ENCODE data around the gene TSPYL1.
"Not testable (repeated sequence)": the region's sequence is repeated elsewhere in the genome, so short reads cannot be mapped to it uniquely, and the experiment has no call there.

TSPYL1 gene

GRCh38 chr6:116298273-116298672 is 18.5 kb upstream of the TSPYL1 start:
- no peak for ATAC-seq

GRCh38 chr6:116292553-116292952 is 12.8 kb upstream of the TSPYL1 start:
- DNase-seq (no peak), ATAC-seq (no peak)

More at GRCh38 chr6:116298273-116298672, 18.5 kb upstream of the TSPYL1 start:
- DNase-seq = no peak

GRCh38 chr6:116291701-116292396 is 12.1 kb upstream of the TSPYL1 start:
- DNase-seq (no peak), ATAC-seq (no peak)

- ATAC-seq (no peak), DNase-seq (no peak)
Measured at GRCh38 chr6:116290799-116291198, 11.1 kb upstream of the TSPYL1 start.

- DNase-seq (no peak), ATAC-seq (no peak)
Measured at GRCh38 chr6:116289876-116290275, 10.1 kb upstream of the TSPYL1 start.

GRCh38 chr6:116287689-116288282 is 8.1 kb upstream of the TSPYL1 start:
- DNase-seq (no peak), ATAC-seq (no peak)

GRCh38 chr6:116286773-116287358 is 7.1 kb upstream of the TSPYL1 start:
- DNase-seq (no peak), ATAC-seq (no peak)

GRCh38 chr6:116284984-116285383 is 5.3 kb upstream of the TSPYL1 start:
- ATAC-seq = not testable (repeated sequence)

GRCh38 chr6:116283191-116283590 is 3.5 kb upstream of the TSPYL1 start:
- DNase-seq = no peak
- no peak for ATAC-seq

More at GRCh38 chr6:116284984-116285383, 5.3 kb upstream of the TSPYL1 start:
- not testable (repeated sequence) for DNase-seq

GRCh38 chr6:116282698-116283097 is 3.0 kb upstream of the TSPYL1 start:
- DNase-seq (no peak), ATAC-seq (no peak)

- no peak for ATAC-seq
Measured at GRCh38 chr6:116280933-116281316, 1.2 kb upstream of the TSPYL1 start.

GRCh38 chr6:116280161-116280932 is 617 bp upstream of the TSPYL1 start:
- DNase-seq (no peak), ATAC-seq (no peak)

More at GRCh38 chr6:116280933-116281316, 1.2 kb upstream of the TSPYL1 start:
- DNase-seq = no peak

- no peak for ATAC-seq
- no peak for DNase-seq
Measured at GRCh38 chr6:116278854-116279231, 887 bp downstream of the TSPYL1 start.

GRCh38 chr6:116278481-116278829 is 1.3 kb downstream of the TSPYL1 start:
- DNase-seq = no peak
- ATAC-seq = no peak

GRCh38 chr6:116277124-116277523 is 2.6 kb downstream of the TSPYL1 start:
- ATAC-seq = no peak
- DNase-seq = no peak

GRCh38 chr6:116271149-116271708 is 8.5 kb downstream of the TSPYL1 start:
- no peak for ATAC-seq
- no peak for DNase-seq

- ATAC-seq = peak; percentile 74
- DNase-seq = no peak
Measured at GRCh38 chr6:116268589-116269293, 11.0 kb downstream of the TSPYL1 start.

- no peak for ATAC-seq
- no peak for DNase-seq
Measured at GRCh38 chr6:116267836-116268588, 11.7 kb downstream of the TSPYL1 start.

GRCh38 chr6:116266803-116267202 is 12.9 kb downstream of the TSPYL1 start:
- peak; percentile 21 for ATAC-seq
- DNase-seq = no peak

- DNase-seq = no peak
- peak; percentile 46 for ATAC-seq
Measured at GRCh38 chr6:116265041-116265829, 14.5 kb downstream of the TSPYL1 start.

All from stimulated activated naive CD8-positive, alpha-beta T cell treated with anti-CD3 and anti-CD28 coated beads, Interleukin-15, Interleukin-2, amounts not matched to agents 100 U/mL and 50 U/mL, for 24 hours (primary cell).